GM21390 (cell line): ENCODE measurements around the gene APC2.
"Not testable (repeated sequence)": the region's sequence is repeated elsewhere in the genome, so short reads cannot be mapped to it uniquely, and the experiment has no call there.

Experiments
- ATAC-seq: cut with Tn5 transposase; IDR thresholded peaks from one replicate; pipeline ENCODE4 v1.9.1; 2021; ENCODE audit not compliant: unreplicated experiment

The APC2 gene

GRCh38 chr19:1507763-1508506, 58.0 kb downstream of the APC2 start:
- ATAC-seq, result no peak

GRCh38 chr19:1508507-1508856, 58.6 kb downstream of the APC2 start:
- ATAC-seq, result no peak

GRCh38 chr19:1509602-1510441, 59.9 kb downstream of the APC2 start:
- no peak for ATAC-seq

- ATAC-seq, result no peak
Measured at GRCh38 chr19:1510442-1510806, 60.5 kb downstream of the APC2 start.

- ATAC-seq, result no peak
Measured at GRCh38 chr19:1510807-1511206, 60.9 kb downstream of the APC2 start.

- no peak for ATAC-seq
Measured at GRCh38 chr19:1511318-1512317, 61.7 kb downstream of the APC2 start.

- no peak for ATAC-seq
Measured at GRCh38 chr19:1512671-1513498, 63.0 kb downstream of the APC2 start, which contains the start of gene ADAMTSL5. ADAMTSL5 (minus strand) TSS chr19:1513019; CDS start chr19:1510943, 2,076 bp downstream.

- ATAC-seq, result no peak
Measured at GRCh38 chr19:1513499-1514294, 63.8 kb downstream of the APC2 start.

GRCh38 chr19:1514295-1514661, 64.4 kb downstream of the APC2 start:
- no peak for ATAC-seq

GRCh38 chr19:1514986-1515721, 65.2 kb downstream of the APC2 start:
- no peak for ATAC-seq

- no peak for ATAC-seq
Measured at GRCh38 chr19:1516395-1516753, 66.5 kb downstream of the APC2 start.

- ATAC-seq, result no peak
Measured at GRCh38 chr19:1518471-1518870, 68.5 kb downstream of the APC2 start.

GRCh38 chr19:1519802-1520201, 69.9 kb downstream of the APC2 start:
- not testable (repeated sequence) for ATAC-seq

- ATAC-seq, result no peak
Measured at GRCh38 chr19:1520203-1520780, 70.4 kb downstream of the APC2 start.

- ATAC-seq, result no peak
Measured at GRCh38 chr19:1521636-1522035, 71.7 kb downstream of the APC2 start.

GRCh38 chr19:1522061-1522460, 72.1 kb downstream of the APC2 start:
- no peak for ATAC-seq

GRCh38 chr19:1522838-1523237, 72.9 kb downstream of the APC2 start:
- ATAC-seq, result no peak
